HEK293T (cell line): ENCODE data around the gene ARHGAP45.
A peak's percentile ranks its signal among the peaks of the same experiment; 100 is the strongest.

ENCODE experiments used
- BHLHE40 ChIP-seq: fragments of 450-650 bp; IDR thresholded peaks from 2 replicates; pipeline ENCODE4 v1.6.1; 2016; ENCODE audit warnings: mild to moderate bottlenecking, moderate library complexity, borderline replicate concordance
- CTBP1 ChIP-seq: fragments of 450-650 bp; IDR thresholded peaks from 2 replicates; pipeline ENCODE4 v1.6.1; 2016; ENCODE audit warnings: borderline replicate concordance
- ELF4 ChIP-seq: fragments of 450-650 bp; IDR thresholded peaks from 2 replicates; pipeline ENCODE4 v1.6.1; 2017; ENCODE audit warnings: antibody characterized with exemption
- FOXA1 ChIP-seq: fragments of 450-650 bp; IDR thresholded peaks from 2 replicates; pipeline ENCODE4 v1.6.1; 2016; ENCODE audit warnings: mild to moderate bottlenecking
- FOXK2 ChIP-seq: fragments of 450-650 bp; IDR thresholded peaks from 2 replicates; pipeline ENCODE4 v1.6.1; 2016; ENCODE audit warnings: mild to moderate bottlenecking
- FOXM1 ChIP-seq: fragments of 450-650 bp; IDR thresholded peaks from 2 replicates; pipeline ENCODE4 v1.6.1; 2017; ENCODE audit warnings: mild to moderate bottlenecking, borderline replicate concordance
- HDGF ChIP-seq: fragments of 450-650 bp; IDR thresholded peaks from 2 replicates; pipeline ENCODE4 v1.6.1; 2017; ENCODE audit warnings: antibody characterized with exemption, borderline replicate concordance
- L3MBTL2 ChIP-seq: fragments of 450-650 bp; conservative IDR thresholded peaks from 2 replicates; pipeline ENCODE4 v1.6.1; 2016; ENCODE audit warnings: mild to moderate bottlenecking
- LEF1 ChIP-seq: fragments of 450-650 bp; IDR thresholded peaks from 2 replicates; pipeline ENCODE4 v1.6.1; 2017; ENCODE audit warnings: mild to moderate bottlenecking, borderline replicate concordance
- PKNOX1 ChIP-seq: fragments of 450-650 bp; IDR thresholded peaks from 2 replicates; pipeline ENCODE4 v1.6.1; 2016
- SP1 ChIP-seq: fragments of 450-650 bp; IDR thresholded peaks from 2 replicates; pipeline ENCODE4 v1.6.1; 2017
- SUZ12 ChIP-seq: fragments of 450-650 bp; IDR thresholded peaks from 2 replicates; pipeline ENCODE4 v1.6.1; 2016; ENCODE audit warnings: mild to moderate bottlenecking
- TARDBP ChIP-seq: fragments of 450-650 bp; IDR thresholded peaks from 2 replicates; pipeline ENCODE4 v1.6.1; 2016
- ZNF384 ChIP-seq: fragments of 450-650 bp; IDR thresholded peaks from 2 replicates; pipeline ENCODE4 v1.6.1; 2016

DNA sequence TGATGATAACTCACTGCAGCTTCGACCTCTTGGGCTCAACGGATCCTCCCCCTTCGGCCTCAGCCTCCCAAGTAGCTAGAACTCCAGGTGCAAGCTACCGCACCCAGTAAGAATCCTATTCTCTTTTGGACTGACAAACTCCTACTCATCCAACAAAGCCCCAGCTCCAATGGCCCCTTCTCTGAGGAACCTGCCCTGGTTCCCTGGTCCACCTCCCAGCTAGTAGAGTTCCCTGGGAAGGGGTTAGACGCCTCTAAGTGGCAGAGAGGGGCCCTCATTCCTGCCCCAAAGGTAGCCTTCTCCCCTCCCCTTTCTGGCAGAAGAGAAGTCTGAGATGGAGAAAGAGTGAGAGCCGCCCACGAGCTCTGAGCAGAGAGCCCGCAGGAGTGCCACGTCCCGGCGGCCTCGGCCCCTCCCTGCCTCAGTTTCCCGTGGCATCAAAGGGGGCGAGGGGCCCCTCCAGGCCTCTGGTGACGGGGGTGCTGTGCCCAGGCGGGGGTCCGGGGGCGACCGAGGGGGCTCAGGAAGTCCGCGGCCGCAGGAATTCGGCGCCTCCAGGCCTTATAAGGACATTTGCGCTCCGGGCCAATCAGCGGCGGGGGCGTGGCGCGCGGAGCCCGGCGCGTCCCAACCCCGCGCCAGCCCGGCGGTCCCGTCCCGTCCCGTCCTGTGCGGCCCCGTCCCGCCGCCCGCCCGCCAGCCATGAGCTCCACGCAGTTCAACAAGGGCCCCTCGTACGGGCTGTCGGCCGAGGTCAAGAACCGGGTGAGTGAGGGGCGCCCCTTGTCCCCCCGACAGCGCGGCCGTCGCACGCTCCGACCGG lies 40.8 kb upstream of the ARHGAP45 start, which contains the start of gene CNN2:
- TF ChIP-seq FOXM1 = no peak
- TF ChIP-seq ZNF384 = no peak
- no peak for TF ChIP-seq SUZ12
- TF ChIP-seq BHLHE40 = no peak
- no peak for TF ChIP-seq ELF4
- TF ChIP-seq TARDBP = no peak
- TF ChIP-seq LEF1 = 0 out of 2 replicates have a peak, but pooled peaks have one; percentile 47
- no peak for TF ChIP-seq SP1
- TF ChIP-seq CTBP1 = no peak
- no peak for TF ChIP-seq HDGF
- TF ChIP-seq PKNOX1 = no peak
- TF ChIP-seq L3MBTL2 = 0 out of 2 replicates have a peak, but pooled peaks have one; percentile 40
- no peak for TF ChIP-seq FOXA1
- no peak for TF ChIP-seq FOXK2
